GM18508 (cell line): ENCODE measurements around the gene CNTNAP2.

ENCODE experiments used
- ATAC-seq: cut with Tn5 transposase; IDR thresholded peaks from one replicate; pipeline ENCODE4 v1.9.1; 2021; ENCODE audit warnings: moderate number of reproducible peaks; ENCODE audit not compliant: insufficient read depth, unreplicated experiment

Gene CNTNAP2

GRCh38 chr7:147276106-147276505 is 1159.5 kb downstream of the CNTNAP2 start:
- ATAC-seq = no peak

GRCh38 chr7:147276783-147277370 is 1160.3 kb downstream of the CNTNAP2 start:
- ATAC-seq = no peak

GRCh38 chr7:147279514-147279913 is 1162.9 kb downstream of the CNTNAP2 start:
- no peak for ATAC-seq

- ATAC-seq = no peak
Measured at GRCh38 chr7:147279964-147280374, 1163.4 kb downstream of the CNTNAP2 start.

- ATAC-seq = no peak
Measured at GRCh38 chr7:147282204-147282603, 1165.6 kb downstream of the CNTNAP2 start.

GRCh38 chr7:147296201-147296600 is 1179.6 kb downstream of the CNTNAP2 start:
- no peak for ATAC-seq

- ATAC-seq = no peak
Measured at GRCh38 chr7:147296986-147297385, 1180.4 kb downstream of the CNTNAP2 start.

GRCh38 chr7:147298611-147299043 is 1182.0 kb downstream of the CNTNAP2 start:
- ATAC-seq = no peak

GRCh38 chr7:147300293-147300692 is 1183.7 kb downstream of the CNTNAP2 start:
- no peak for ATAC-seq

- no peak for ATAC-seq
Measured at GRCh38 chr7:147304376-147304775, 1187.8 kb downstream of the CNTNAP2 start.

- ATAC-seq = no peak
Measured at GRCh38 chr7:147305827-147306226, 1189.2 kb downstream of the CNTNAP2 start.

- no peak for ATAC-seq
Measured at GRCh38 chr7:147308539-147308938, 1191.9 kb downstream of the CNTNAP2 start.

- peak; percentile 61 for ATAC-seq
Measured at GRCh38 chr7:147311336-147311735, 1194.7 kb downstream of the CNTNAP2 start.

GRCh38 chr7:147321504-147321903 is 1204.9 kb downstream of the CNTNAP2 start:
- no peak for ATAC-seq

- ATAC-seq = no peak
Measured at GRCh38 chr7:147332988-147333387, 1216.4 kb downstream of the CNTNAP2 start.

- no peak for ATAC-seq
Measured at GRCh38 chr7:147363101-147363500, 1246.5 kb downstream of the CNTNAP2 start.

- ATAC-seq = no peak
Measured at GRCh38 chr7:147376192-147376591, 1259.6 kb downstream of the CNTNAP2 start.

GRCh38 chr7:147380926-147381325 is 1264.3 kb downstream of the CNTNAP2 start:
- ATAC-seq = no peak

GRCh38 chr7:147394329-147394728 is 1277.7 kb downstream of the CNTNAP2 start:
- no peak for ATAC-seq

- no peak for ATAC-seq
Measured at GRCh38 chr7:147400221-147400689, 1283.7 kb downstream of the CNTNAP2 start.

- ATAC-seq = no peak
Measured at GRCh38 chr7:147400925-147401324, 1284.3 kb downstream of the CNTNAP2 start.

- ATAC-seq = no peak
Measured at GRCh38 chr7:147405621-147406020, 1289.0 kb downstream of the CNTNAP2 start.
